Measurements from ENCODE around the gene PARP9.

Gene PARP9

GRCh38 chr3:122578069-122578740 lies 14.1 kb upstream of the PARP9 start:
- H3K27me3 ChIP-seq (ENCODE audit: low read length): no peaks in the 10 kb centered on the region
- H3K27ac ChIP-seq (ENCODE audit: low read depth, low read length): no peak overlapping the region
- H3F3A ChIP-seq (ENCODE audit: insufficient read depth): no peaks in the 10 kb centered on the region
- TF ChIP-seq CTCF (IDR thresholded peaks at IDR 0.05; ENCODE audit: insufficient read depth, low read length, poor library complexity, severe bottlenecking): no peak
- TF ChIP-seq EZH2phosphoT487 (conservative IDR thresholded peaks at IDR 0.05; ENCODE audit: low read length): no peak
- H3K36me3 ChIP-seq (ENCODE audit: low read length): no peaks in the 10 kb centered on the region
- no peak overlapping the region for H3K4me3 ChIP-seq (ENCODE audit: insufficient read depth, low read length, poor library complexity, severe bottlenecking)
- no peak overlapping the region for H3K9ac ChIP-seq (ENCODE audit: low read length)
- no peak overlapping the region for H3K4me2 ChIP-seq (ENCODE audit: low read depth, low read length, poor library complexity, severe bottlenecking)
- no peak overlapping the region for H2AFZ ChIP-seq (ENCODE audit: low read depth, low read length, severe bottlenecking)
- H4K20me1 ChIP-seq (ENCODE audit: low read depth, low read length): no peaks in the 10 kb centered on the region
- H3K9me3 ChIP-seq (ENCODE audit: insufficient read depth, low read length): peaks cover 15% of the 10 kb centered on the region; the same call in 1 of the 2 replicates
- no peaks in the 10 kb centered on the region for H3K9me2 ChIP-seq (replicated peaks; ENCODE audit: insufficient read depth, low read length)
- no peaks in the 10 kb centered on the region for H3K79me2 ChIP-seq (ENCODE audit: insufficient read depth, low read length)

DNA sequence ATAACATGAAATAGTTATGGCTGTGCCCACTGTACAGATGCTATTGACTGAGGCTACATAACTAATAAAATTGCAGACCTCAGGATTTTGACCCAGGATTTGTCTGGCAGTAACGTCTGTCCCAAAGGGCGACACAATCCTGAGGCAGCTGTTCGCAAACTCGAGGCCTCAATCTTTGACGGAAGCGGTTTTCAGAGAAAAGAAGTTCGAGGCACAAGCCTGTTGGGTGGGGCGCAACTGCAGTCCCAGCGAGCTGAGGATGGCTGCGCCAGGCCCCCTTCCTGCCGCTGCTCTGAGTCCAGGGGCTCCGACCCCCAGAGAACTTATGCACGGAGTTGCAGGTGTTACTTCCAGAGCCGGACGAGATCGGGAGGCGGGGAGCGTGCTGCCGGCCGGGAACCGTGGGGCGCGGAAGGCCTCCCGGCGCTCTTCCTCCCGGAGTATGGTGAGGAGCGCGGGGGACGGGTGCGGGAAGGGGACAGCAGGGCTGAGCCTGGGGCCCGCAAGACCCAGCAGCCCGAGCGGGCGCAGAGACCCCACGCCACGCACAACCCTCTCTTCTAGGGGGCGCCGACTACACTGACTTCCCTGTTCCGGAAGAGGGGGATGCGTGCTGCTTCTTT lies 13.4 kb upstream of the PARP9 start, which contains the start of gene PARP15:
Gene PARP15 (plus strand): TSS at position 242 of the 623 bp plus-strand sequence. CDS start 18 bp downstream, at position 260.
- TF ChIP-seq EZH2phosphoT487 (conservative IDR thresholded peaks at IDR 0.05; ENCODE audit: low read length) (no peak), CTCF (IDR thresholded peaks at IDR 0.05; ENCODE audit: insufficient read depth, low read length, poor library complexity, severe bottlenecking) (no peak)
- Histone ChIP-seq H3K9me2 (replicated peaks; ENCODE audit: insufficient read depth, low read length) (no peaks in the 10 kb centered on the region), H3K27me3 (ENCODE audit: low read length) (no peaks in the 10 kb centered on the region), H2AFZ (ENCODE audit: low read depth, low read length, severe bottlenecking) (no peak within 1 kb of the TSS), H3K27ac (ENCODE audit: low read depth, low read length) (no peak within 1 kb of the TSS), H3K9me3 (ENCODE audit: insufficient read depth, low read length) (peaks cover 13% of the 10 kb centered on the region; the same call in 1 of the 2 replicates), H3K9ac (ENCODE audit: low read length) (no peak within 1 kb of the TSS), H3K4me3 (ENCODE audit: insufficient read depth, low read length, poor library complexity, severe bottlenecking) (no peak within 1 kb of the TSS), H3K36me3 (ENCODE audit: low read length) (no peaks in the 10 kb centered on the region), H3K79me2 (ENCODE audit: insufficient read depth, low read length) (no peaks in the 10 kb centered on the region), H3F3A (ENCODE audit: insufficient read depth) (no peaks in the 10 kb centered on the region), H3K4me2 (ENCODE audit: low read depth, low read length, poor library complexity, severe bottlenecking) (peak within 1 kb of the TSS; percentile 8), H4K20me1 (ENCODE audit: low read depth, low read length) (no peaks in the 10 kb centered on the region)

DNA sequence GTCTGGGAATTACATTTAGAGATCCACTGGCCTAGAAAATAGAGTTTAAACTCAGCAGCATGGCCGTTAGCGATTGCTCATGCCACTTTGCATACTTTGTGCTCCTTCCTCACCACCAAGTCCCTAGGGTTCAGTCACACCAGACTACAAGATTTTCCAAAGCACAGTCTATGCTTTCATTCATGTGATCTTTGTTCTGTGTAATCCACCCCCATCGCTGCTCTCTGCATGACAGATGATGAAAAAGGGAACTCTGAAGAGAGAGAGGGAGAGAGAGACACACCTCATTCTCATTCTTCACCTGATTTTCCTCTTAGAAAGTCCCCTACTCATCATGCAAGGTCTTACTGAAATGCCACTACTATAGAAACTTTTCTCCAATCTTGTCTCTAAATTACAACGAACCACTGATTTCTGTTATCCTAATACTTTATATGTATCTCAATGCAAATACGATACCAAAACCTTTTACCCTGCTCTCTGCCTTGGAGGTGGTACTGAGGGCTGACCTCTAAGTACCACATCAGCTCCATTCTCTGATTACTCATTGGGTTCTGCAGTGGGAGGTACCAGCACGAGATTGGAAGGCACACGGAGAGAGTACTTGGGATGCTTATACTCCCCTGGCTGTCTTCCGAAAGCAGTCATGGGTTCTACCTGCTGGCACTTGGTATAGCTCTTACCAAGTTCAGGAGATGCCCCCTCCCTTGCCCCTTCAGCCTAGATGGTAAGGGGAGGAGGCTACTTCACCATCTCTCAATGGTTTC lies 12.3 kb upstream of the PARP9 start:
- Histone ChIP-seq H3K4me3 (ENCODE audit: insufficient read depth, low read length, poor library complexity, severe bottlenecking) (no peak overlapping the region), H3K79me2 (ENCODE audit: insufficient read depth, low read length) (no peaks in the 10 kb centered on the region), H3K9me3 (ENCODE audit: insufficient read depth, low read length) (0 out of 2 replicates have a peak, but pooled peaks cover 1% of the 10 kb centered on the region), H3K9ac (ENCODE audit: low read length) (no peak overlapping the region), H3K9me2 (replicated peaks; ENCODE audit: insufficient read depth, low read length) (no peaks in the 10 kb centered on the region), H4K20me1 (ENCODE audit: low read depth, low read length) (no peaks in the 10 kb centered on the region), H3K36me3 (ENCODE audit: low read length) (no peaks in the 10 kb centered on the region), H3K4me2 (ENCODE audit: low read depth, low read length, poor library complexity, severe bottlenecking) (peak overlapping the region; percentile 8), H3K27ac (ENCODE audit: low read depth, low read length) (no peak overlapping the region), H3F3A (ENCODE audit: insufficient read depth) (no peaks in the 10 kb centered on the region), H2AFZ (ENCODE audit: low read depth, low read length, severe bottlenecking) (no peak overlapping the region), H3K27me3 (ENCODE audit: low read length) (no peaks in the 10 kb centered on the region)
- TF ChIP-seq CTCF (IDR thresholded peaks at IDR 0.05; ENCODE audit: insufficient read depth, low read length, poor library complexity, severe bottlenecking): no peak
- TF ChIP-seq EZH2phosphoT487 (conservative IDR thresholded peaks at IDR 0.05; ENCODE audit: low read length): no peak
